Measurements from ENCODE around the gene KIF11.

DNA sequence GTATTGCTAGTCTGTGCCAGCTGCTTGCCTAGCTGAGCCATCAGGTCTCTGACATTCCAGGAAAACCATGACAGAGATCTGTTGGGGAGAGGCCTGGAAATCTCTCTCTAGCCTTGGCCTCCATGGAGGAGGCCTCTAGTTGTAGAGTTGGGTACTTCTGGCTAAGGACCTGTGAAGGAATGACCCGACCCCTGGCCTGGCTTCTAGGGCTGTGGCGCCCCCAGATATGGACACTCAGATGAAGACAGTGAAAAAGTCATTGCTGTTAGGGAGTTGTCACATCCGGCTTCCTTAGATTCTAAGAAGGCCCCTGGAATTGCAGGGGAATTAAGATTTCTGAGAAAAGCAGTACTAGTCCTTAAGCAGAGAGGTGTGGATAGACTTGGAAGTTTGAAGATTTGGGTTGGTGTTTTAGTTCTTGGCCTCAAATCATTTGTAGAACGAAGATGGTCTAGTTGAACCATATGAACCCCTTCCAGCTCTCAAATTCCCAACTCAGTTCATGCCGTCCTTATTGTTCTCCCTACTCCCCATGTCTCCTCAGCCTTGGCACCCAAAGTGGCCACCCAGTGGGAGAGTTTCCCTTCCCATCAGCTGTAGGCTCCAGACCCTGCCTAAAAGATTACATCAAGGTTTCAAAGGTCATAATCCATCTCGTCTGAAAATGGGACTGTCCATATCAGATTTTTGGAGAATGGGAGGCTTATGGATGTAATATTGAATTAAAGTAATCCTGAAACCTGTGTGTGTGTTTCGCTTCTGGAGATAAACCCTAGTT is 103.9 kb downstream of the KIF11 start:
- TF ChIP-seq CTCF (conservative IDR thresholded peaks at IDR 0.05; ENCODE audit: low read depth in 2 of 2): peak in 1 of 2 experiments; percentile 11; a peak in 1 of 4 replicates
- no peak for TF ChIP-seq POLR2AphosphoS5 (IDR thresholded peaks at IDR 0.05; ENCODE audit: low read depth)
- no peak for TF ChIP-seq JUNB (IDR thresholded peaks at IDR 0.05; ENCODE audit: unreplicated experiment)
- no peak for TF ChIP-seq ZNF114 (CRISPR knock-in tag; IDR thresholded peaks at IDR 0.05)
- TF ChIP-seq EZH2phosphoT487 (IDR thresholded peaks at IDR 0.05; ENCODE audit: unreplicated experiment): no peak
- TF ChIP-seq EZH2 (IDR thresholded peaks at IDR 0.05; ENCODE audit: low read depth, unreplicated experiment): no peak
- TF ChIP-seq, protein P1, sequence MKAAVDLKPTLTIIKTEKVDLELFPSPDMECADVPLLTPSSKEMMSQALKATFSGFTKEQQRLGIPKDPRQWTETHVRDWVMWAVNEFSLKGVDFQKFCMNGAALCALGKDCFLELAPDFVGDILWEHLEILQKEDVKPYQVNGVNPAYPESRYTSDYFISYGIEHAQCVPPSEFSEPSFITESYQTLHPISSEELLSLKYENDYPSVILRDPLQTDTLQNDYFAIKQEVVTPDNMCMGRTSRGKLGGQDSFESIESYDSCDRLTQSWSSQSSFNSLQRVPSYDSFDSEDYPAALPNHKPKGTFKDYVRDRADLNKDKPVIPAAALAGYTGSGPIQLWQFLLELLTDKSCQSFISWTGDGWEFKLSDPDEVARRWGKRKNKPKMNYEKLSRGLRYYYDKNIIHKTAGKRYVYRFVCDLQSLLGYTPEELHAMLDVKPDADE (IDR thresholded peaks at IDR 0.05): no peak
- TF ChIP-seq REST (IDR thresholded peaks at IDR 0.05; ENCODE audit: unreplicated experiment): no peak
- no peak for TF ChIP-seq ZNF331 (CRISPR knock-in tag; IDR thresholded peaks at IDR 0.05; ENCODE audit: low read depth)

Measured in GM23338 (cell line).